CD4-positive, alpha-beta T cell treated with Interferon alpha-2 for 1 hour (primary cell): ENCODE measurements around the gene PTPRN2.

ENCODE experiments used
- DNase-seq, 2 donors: peaks; one replicate each; pipeline ENCODE4 v3.0.0-alpha.2; 2020 to 2022

Gene PTPRN2

GRCh38 chr7:157827045-157827862 is 760.4 kb downstream of the PTPRN2 start:
- DNase-seq = peak in 1 of 2 donors; percentile 6

GRCh38 chr7:157826566-157826965 is 761.1 kb downstream of the PTPRN2 start:
- DNase-seq = no peak

GRCh38 chr7:157825325-157825724 is 762.3 kb downstream of the PTPRN2 start:
- no peak for DNase-seq

- DNase-seq = no peak
These were observed 762.9 kb downstream of the PTPRN2 start for GRCh38 chr7:157824819-157825121.

- DNase-seq = no peak
These were observed 763.4 kb downstream of the PTPRN2 start for GRCh38 chr7:157824011-157824818.

GRCh38 chr7:157822688-157823031 is 765.0 kb downstream of the PTPRN2 start:
- DNase-seq = no peak

- DNase-seq = no peak
These were observed 765.5 kb downstream of the PTPRN2 start for GRCh38 chr7:157821959-157822687.

GRCh38 chr7:157820796-157821195 is 766.8 kb downstream of the PTPRN2 start:
- no peak for DNase-seq

- DNase-seq = no peak
These were observed 768.2 kb downstream of the PTPRN2 start for GRCh38 chr7:157819455-157819807.

- DNase-seq = no peak
These were observed 768.7 kb downstream of the PTPRN2 start for GRCh38 chr7:157818701-157819454.

GRCh38 chr7:157817944-157818700 is 769.5 kb downstream of the PTPRN2 start:
- DNase-seq = no peak

GRCh38 chr7:157817433-157817832 is 770.2 kb downstream of the PTPRN2 start:
- no peak for DNase-seq

GRCh38 chr7:157816526-157817250 is 770.9 kb downstream of the PTPRN2 start:
- no peak for DNase-seq

- no peak for DNase-seq
These were observed 771.5 kb downstream of the PTPRN2 start for GRCh38 chr7:157816086-157816485.

- DNase-seq = no peak
These were observed 772.0 kb downstream of the PTPRN2 start for GRCh38 chr7:157815706-157816022.

- DNase-seq = no peak
These were observed 772.5 kb downstream of the PTPRN2 start for GRCh38 chr7:157814931-157815705.

GRCh38 chr7:157813741-157814661 is 773.6 kb downstream of the PTPRN2 start:
- no peak for DNase-seq

GRCh38 chr7:157813053-157813452 is 774.6 kb downstream of the PTPRN2 start:
- DNase-seq = no peak

GRCh38 chr7:157811946-157812345 is 775.7 kb downstream of the PTPRN2 start:
- DNase-seq = no peak
